Natural killer cell (primary cell): ENCODE data around the gene TIMP4. TPM values are rescaled to one million over a fixed set of nuclear protein-coding genes. Genes with fewer than 3 reads are reported as not detected.

Experiments used
- ATAC-seq, 3 donors: fragments of 150-1000 bp in 2 of 3; fragments of 200-7000 bp in 1 of 3; cut with Tn5 transposase; 1 replicate in 1 of 3; 2 replicates in 2 of 3; pipeline ENCODE4 v1.10.0; 2021; ENCODE audit warnings: mild to moderate bottlenecking in 2 of 3, moderate library complexity in 2 of 3
- DNase-seq, 2 donors: peaks; one replicate each; pipeline versions ENCODE4 v3.0.0 to v3.0.0-alpha.2; 2013 to 2021; ENCODE audit warnings: mixed read lengths in 1 of 2
- H3K27ac ChIP-seq: one replicate; pipeline ENCODE4 v1.5.1; 2013; ENCODE audit warnings: mild to moderate bottlenecking, low read length
- H3K27me3 ChIP-seq: one replicate; pipeline ENCODE4 v1.6.1; 2013; ENCODE audit warnings: low read length; ENCODE audit not compliant: control insufficient read depth, insufficient read depth
- H3K36me3 ChIP-seq: one replicate; pipeline ENCODE4 v1.6.1; 2013; ENCODE audit warnings: low read length; ENCODE audit not compliant: control insufficient read depth, insufficient read depth
- H3K4me1 ChIP-seq: one replicate; pipeline ENCODE4 v1.6.1; 2013; ENCODE audit warnings: low read length; ENCODE audit not compliant: control insufficient read depth, insufficient read depth
- H3K4me3 ChIP-seq: one replicate; pipeline ENCODE4 v1.5.1; 2013; ENCODE audit warnings: low read length
- H3K9me3 ChIP-seq: one replicate; pipeline ENCODE4 v1.6.1; 2013; ENCODE audit warnings: low read length; ENCODE audit not compliant: control insufficient read depth, insufficient read depth
- H3K27ac Mint-ChIP-seq, 2 donors: one replicate each; pipeline ENCODE4 v1.8.0; 2022; ENCODE audit warnings: mild to moderate bottlenecking in 2 of 2, mixed read lengths in 2 of 2, moderate library complexity in 1 of 2
- H3K27me3 Mint-ChIP-seq, 2 donors: one replicate each; pipeline ENCODE4 v1.8.0; 2022; ENCODE audit warnings: low read depth in 2 of 2, mixed read lengths in 2 of 2
- H3K36me3 Mint-ChIP-seq: one replicate; pipeline ENCODE4 v1.8.0; 2022; ENCODE audit warnings: mixed read lengths
- H3K4me1 Mint-ChIP-seq, 2 donors: one replicate each; pipeline ENCODE4 v1.8.0; 2022; ENCODE audit warnings: mixed read lengths in 2 of 2
- H3K4me3 Mint-ChIP-seq: one replicate; pipeline ENCODE4 v1.8.0; 2022; ENCODE audit warnings: mild to moderate bottlenecking, moderate library complexity, mixed read lengths
- H3K9me3 Mint-ChIP-seq, 2 donors: one replicate each; pipeline ENCODE4 v1.8.0; 2022; ENCODE audit warnings: mixed read lengths in 2 of 2
- WGBS: methylation state at CpG from one replicate; pipeline ENCODE4 v1.1.7; 2013; ENCODE audit warnings: missing lambda C conversion rate; ENCODE audit not compliant: insufficient coverage; 5-methylcytosine and 5-hydroxymethylcytosine counted together
- intact Hi-C: fragments of 100-400 bp; cut with micrococcal nuclease; formaldehyde crosslinking; loops from one replicate; pipeline ENCODE4 v1.14.2; 2022
- total RNA-seq, 4 donors: library from RNA; stranded (reverse); fragments of 120-200 nt in 1 of 4; gene quantifications; one replicate each; pipeline versions ENCODE4 v1.2.3 to v1.2.4, GENCODE V29; 2013 to 2022
- TF ChIP-seq, protein P1 (sequence below): fragments of 200-600 bp; IDR thresholded peaks from one replicate; pipeline ENCODE4 v1.8.0; 2022; ENCODE audit warnings: antibody characterized with exemption

TIMP4 gene
- total RNA-seq, 3 donors from 2014 or later (not counting 1 experiment from before 2014, with no cell fraction given) = not detected

DNA sequence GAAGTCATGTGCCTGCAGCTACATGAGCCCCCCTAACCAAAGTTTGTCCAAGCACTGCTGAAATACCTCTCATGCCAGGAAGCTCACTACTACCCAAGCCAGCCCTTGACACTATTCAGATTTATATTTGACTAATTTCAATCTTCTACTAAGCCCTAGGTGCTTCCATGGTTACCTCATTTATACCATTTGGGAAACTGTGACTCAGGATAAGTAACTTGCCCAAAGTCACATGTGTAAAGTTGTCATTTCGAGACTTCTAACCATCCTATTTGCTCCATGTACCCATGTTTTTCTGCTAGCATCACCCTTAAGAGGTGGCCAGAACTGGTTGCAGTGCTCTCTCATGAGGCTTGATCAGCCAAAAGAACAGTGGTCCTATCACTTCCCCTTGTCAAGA is 20.7 kb upstream of the TIMP4 start:
- H3K4me1 Mint-ChIP-seq = no peaks in the 10 kb centered on the region
- intact Hi-C loops = no loop called here
- DNase-seq (no peak), ATAC-seq (no peak)
- H3K27me3 Mint-ChIP-seq = peaks cover 0 to 7% of the 10 kb centered on the region in 2 donors
- H3K4me3 Mint-ChIP-seq = no peak overlapping the region
- H3K4me3 ChIP-seq = no peak overlapping the region
- H3K36me3 Mint-ChIP-seq = no peaks in the 10 kb centered on the region
- TF ChIP-seq, protein P1, sequence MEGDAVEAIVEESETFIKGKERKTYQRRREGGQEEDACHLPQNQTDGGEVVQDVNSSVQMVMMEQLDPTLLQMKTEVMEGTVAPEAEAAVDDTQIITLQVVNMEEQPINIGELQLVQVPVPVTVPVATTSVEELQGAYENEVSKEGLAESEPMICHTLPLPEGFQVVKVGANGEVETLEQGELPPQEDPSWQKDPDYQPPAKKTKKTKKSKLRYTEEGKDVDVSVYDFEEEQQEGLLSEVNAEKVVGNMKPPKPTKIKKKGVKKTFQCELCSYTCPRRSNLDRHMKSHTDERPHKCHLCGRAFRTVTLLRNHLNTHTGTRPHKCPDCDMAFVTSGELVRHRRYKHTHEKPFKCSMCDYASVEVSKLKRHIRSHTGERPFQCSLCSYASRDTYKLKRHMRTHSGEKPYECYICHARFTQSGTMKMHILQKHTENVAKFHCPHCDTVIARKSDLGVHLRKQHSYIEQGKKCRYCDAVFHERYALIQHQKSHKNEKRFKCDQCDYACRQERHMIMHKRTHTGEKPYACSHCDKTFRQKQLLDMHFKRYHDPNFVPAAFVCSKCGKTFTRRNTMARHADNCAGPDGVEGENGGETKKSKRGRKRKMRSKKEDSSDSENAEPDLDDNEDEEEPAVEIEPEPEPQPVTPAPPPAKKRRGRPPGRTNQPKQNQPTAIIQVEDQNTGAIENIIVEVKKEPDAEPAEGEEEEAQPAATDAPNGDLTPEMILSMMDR = no peak
- H3K36me3 ChIP-seq = no peaks in the 10 kb centered on the region
- H3K4me1 ChIP-seq = no peaks in the 10 kb centered on the region
- no peak overlapping the region for H3K27ac Mint-ChIP-seq
- 77% methylated on average over 1 of the region's 1 CpG for WGBS
- no peaks in the 10 kb centered on the region for H3K9me3 ChIP-seq
- H3K27ac ChIP-seq = no peak overlapping the region
- no peaks in the 10 kb centered on the region for H3K27me3 ChIP-seq
- no peaks in the 10 kb centered on the region for H3K9me3 Mint-ChIP-seq

GRCh38 chr3:12178091-12178820 is 19.5 kb upstream of the TIMP4 start:
- Mint-ChIP-seq H3K27ac (no peak overlapping the region), H3K4me3 (no peak overlapping the region), H3K36me3 (no peaks in the 10 kb centered on the region), H3K27me3 (peaks cover 0 to 7% of the 10 kb centered on the region in 2 donors), H3K9me3 (peaks cover 0 to 3% of the 10 kb centered on the region in 2 donors), H3K4me1 (no peaks in the 10 kb centered on the region)
- H3K9me3 ChIP-seq = no peaks in the 10 kb centered on the region
- no peaks in the 10 kb centered on the region for H3K4me1 ChIP-seq
- intact Hi-C loops = no loop called here
- TF ChIP-seq, protein P1 = no peak
- WGBS = 69% methylated on average over 5 of the region's 6 CpGs
- no peaks in the 10 kb centered on the region for H3K27me3 ChIP-seq
- no peaks in the 10 kb centered on the region for H3K36me3 ChIP-seq
- DNase-seq (no peak), ATAC-seq (no peak)
- no peak overlapping the region for H3K27ac ChIP-seq
- H3K4me3 ChIP-seq = no peak overlapping the region

GRCh38 chr3:12177126-12177525 is 18.4 kb upstream of the TIMP4 start:
- intact Hi-C loops = no loop called here
- 100% methylated on average over 1 of the region's 2 CpGs for whole genome bisulfite sequencing
- Mint-ChIP-seq H3K9me3 (peaks cover 0 to 7% of the 10 kb centered on the region in 2 donors), H3K27me3 (peaks cover 0 to 7% of the 10 kb centered on the region in 2 donors), H3K4me3 (no peak overlapping the region), H3K27ac (no peak overlapping the region), H3K4me1 (no peaks in the 10 kb centered on the region), H3K36me3 (no peaks in the 10 kb centered on the region)
- H3K27ac ChIP-seq = no peak overlapping the region
- no peak for ATAC-seq
- no peak overlapping the region for H3K4me3 ChIP-seq
- no peaks in the 10 kb centered on the region for H3K9me3 ChIP-seq
- no peaks in the 10 kb centered on the region for H3K27me3 ChIP-seq
- TF ChIP-seq, protein P1 = no peak
- no peak for DNase-seq
- H3K36me3 ChIP-seq = no peaks in the 10 kb centered on the region
- no peaks in the 10 kb centered on the region for H3K4me1 ChIP-seq
